Epithelial cell of prostate (primary cell): ENCODE data around the gene WBP11.
A peak's percentile ranks its signal among the peaks of the same experiment; 100 is the strongest.

Source experiments
- DNase-seq: peaks from one replicate; pipeline ENCODE4 v3.0.0-alpha.2; 2011; ENCODE audit warnings: low read depth, low spot score
- H3K27ac ChIP-seq: fragments of 450-650 bp; 2 replicates; pipeline ENCODE4 v1.5.1; 2017; ENCODE audit warnings: mild to moderate bottlenecking

The WBP11 gene

DNA sequence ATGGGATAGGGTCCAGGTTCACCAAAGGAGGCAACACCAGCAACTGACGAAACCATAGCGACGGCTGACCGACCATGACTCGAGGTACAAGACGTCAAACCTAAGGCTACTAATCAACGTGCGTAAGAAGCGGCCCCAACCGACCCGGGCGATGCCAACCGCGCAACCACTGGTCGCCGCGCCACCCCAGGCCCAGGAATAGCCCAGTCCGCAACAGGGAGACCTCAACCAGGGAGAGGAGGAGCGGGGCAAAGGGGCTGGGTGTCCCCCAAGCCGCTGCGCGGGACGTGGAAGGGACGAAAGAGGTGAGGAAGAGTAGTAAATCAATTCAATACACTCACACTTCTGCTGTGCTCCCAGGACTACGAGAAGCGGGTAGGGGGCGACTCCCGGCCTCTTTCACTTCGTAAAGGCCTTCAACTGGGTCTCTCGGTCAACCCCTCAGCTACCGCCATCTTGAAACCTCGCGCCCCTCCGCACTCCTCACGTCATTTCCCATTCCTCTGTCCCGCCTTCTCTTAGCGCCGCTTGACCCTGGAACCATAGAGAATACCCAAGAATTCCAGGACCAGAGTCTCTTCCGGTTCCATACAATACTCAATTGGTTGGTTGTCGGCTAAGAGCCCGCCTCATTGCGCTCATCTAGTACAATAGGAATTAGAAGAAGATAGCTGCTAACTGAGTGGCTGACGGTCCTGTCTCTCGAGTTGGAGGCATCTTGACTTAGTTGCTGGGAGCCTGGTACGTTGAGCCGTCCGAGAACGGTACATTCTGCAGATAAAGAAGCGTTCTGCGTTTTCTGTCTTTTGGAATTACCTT is at the start of gene WBP11, which contains the start of gene C12orf60:
TSS of gene WBP11 (minus strand) at position 468 of the 819 bp plus-strand sequence. CDS start 2,095 bp downstream, outside the sequence.
TSS of gene C12orf60 (plus strand) at position 660 of the 819 bp plus-strand sequence. CDS start 19,266 bp downstream, outside the sequence.
- DNase-seq = peak; percentile 96
- peak within 1 kb of the TSS; percentile 40 for H3K27ac ChIP-seq

DNA sequence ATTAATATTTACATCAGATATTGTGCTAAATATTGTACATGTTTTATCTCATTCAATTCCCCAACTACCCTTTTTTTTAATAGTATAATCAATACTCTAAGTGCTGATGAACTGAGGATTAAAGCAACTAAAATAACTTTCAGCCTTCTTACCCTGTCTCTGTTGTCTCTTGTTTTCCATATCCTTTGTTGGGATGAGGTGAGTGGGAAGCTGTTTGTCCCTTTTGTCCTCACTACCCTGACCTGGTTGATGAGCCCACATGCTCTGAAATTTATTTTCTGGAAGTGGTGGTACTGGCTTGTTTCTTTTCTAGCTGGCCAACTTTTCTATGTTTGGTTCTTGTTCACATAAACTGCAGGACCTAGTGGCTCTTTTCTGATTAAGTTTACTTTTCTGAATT is 49.6 kb upstream of the WBP11 start:
- DNase-seq = no peak
- H3K27ac ChIP-seq = no peak overlapping the region

DNA sequence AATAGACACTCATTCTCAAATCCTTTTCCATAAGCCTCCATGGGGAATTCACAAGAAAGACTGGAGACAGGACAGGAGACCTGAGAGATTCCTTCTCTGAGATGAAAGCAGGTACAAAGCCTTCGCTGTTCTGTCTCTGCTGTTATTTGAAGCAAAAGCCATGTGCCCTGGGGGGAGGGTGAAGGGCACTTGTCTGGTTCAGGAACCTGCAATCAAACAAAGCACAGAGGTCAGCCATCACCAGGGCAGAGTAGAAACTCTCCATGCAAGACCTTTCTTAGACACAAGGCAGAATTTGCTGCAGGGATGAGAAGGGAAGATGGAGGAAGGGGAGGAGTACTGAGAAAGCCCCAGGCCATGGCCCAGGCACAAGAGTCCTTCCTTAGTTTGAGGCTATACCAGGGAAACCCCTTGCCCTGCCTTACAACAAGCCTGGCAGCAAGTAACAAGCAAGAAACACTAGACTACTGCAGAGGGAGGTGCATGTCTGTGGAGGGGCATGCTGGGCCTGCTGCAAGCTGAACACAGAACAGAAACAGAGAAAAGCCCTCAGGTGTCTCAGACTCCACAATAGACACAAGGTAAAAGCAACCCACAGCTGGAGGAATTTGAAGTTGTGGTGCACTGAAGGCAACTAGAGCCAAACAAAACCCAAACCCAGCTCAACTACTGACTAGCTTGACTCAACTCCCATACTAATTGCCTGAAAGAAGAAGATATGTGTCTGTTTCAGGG is 47.8 kb upstream of the WBP11 start:
- no peak overlapping the region for H3K27ac ChIP-seq
- no peak for DNase-seq

- H3K27ac ChIP-seq = no peak overlapping the region
- no peak for DNase-seq
Observed at GRCh38 chr12:14849661-14850060, 46.4 kb upstream of the WBP11 start.

- no peak for DNase-seq
- no peak overlapping the region for H3K27ac ChIP-seq
Observed at GRCh38 chr12:14846876-14847580, 43.8 kb upstream of the WBP11 start.

GRCh38 chr12:14846042-14846587 is 42.8 kb upstream of the WBP11 start:
- no peak for DNase-seq
- H3K27ac ChIP-seq = no peak overlapping the region

GRCh38 chr12:14845350-14845750 is 42.1 kb upstream of the WBP11 start:
- H3K27ac ChIP-seq = no peak overlapping the region
- DNase-seq = no peak

DNA sequence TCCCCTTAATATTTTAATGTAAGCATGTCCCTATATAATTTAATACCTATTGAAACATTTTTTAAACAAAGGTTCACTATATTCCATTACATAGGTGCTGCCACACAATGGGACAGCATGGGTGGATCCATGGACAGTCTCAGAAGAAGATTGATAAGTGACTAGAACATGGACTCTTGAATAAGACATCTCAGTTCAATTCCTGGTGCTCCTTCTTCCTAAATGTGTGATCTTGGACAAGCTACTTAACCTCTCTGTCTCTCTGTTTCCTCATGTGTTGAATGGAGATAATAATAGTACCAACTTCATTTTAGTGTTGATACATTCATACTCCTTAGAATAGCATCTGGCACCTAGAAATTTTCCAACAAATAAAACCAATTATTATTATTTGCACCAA is 41.1 kb upstream of the WBP11 start:
- no peak for DNase-seq
- no peak overlapping the region for H3K27ac ChIP-seq

DNA sequence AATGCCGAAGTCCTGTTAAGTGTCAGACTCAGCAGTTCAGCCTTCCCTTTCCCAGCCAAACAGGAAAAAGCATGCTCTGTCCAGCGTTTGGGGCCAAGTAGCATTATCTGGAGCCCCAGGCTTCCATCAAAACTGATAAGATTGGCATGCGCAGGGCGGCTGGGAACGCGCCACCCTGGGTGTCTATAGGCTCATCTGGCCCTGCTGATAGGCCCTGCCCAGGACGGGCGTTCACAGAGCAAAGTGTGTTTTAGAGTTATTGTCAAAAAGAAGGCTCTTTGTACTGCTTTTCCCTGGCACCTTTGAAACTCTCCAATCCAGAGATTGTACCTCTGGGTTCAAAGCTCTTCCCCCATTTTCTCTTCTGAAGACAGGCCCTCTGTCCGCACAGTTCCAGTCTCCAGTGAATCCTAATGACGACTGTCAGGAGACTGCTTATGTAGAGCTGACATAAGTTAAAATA is 40.2 kb upstream of the WBP11 start, which contains the start of gene ART4:
TSS of gene ART4 (minus strand) at position 102 of the 463 bp plus-strand sequence. CDS start 413 bp downstream, outside the sequence.
- no peak within 1 kb of the TSS for H3K27ac ChIP-seq
- DNase-seq = no peak

DNA sequence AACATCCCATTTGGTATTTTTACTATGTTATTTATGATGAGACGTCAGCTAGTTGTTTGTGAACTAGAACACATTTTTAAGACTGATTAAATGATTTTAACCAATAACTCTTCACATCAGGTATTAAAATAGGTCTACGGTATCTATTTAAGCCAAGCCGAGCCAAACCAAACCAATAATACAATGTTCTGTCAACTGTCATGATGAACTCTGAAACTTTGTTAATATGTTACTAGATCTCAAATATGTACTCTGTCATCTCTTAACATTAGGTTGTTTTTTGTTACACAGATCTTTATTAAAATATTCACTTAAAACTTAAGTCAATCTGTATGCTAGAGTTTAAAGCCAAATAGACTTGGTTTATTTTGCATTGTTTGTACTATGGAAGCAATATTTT is 39.0 kb upstream of the WBP11 start:
- DNase-seq = no peak
- no peak overlapping the region for H3K27ac ChIP-seq

DNA sequence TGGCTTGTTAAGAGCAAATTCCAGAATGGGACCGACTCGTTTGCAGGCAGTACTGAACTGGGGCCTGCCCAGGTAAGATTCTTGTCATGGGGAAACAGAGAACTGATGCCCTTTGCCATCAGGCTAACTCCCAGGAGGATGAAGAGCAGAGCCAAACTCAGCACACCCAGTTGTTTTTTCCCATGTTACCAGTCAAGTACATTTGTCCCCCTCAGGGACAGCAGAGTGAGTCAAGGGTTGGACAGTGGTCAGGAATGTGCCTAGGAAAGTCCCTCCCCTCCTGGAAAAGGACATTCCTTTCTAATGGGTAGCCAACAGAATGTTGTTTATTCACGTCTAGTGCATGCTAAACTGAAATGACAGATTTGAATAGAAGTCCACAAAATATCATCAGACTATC is 38.5 kb upstream of the WBP11 start:
- DNase-seq = no peak

DNA sequence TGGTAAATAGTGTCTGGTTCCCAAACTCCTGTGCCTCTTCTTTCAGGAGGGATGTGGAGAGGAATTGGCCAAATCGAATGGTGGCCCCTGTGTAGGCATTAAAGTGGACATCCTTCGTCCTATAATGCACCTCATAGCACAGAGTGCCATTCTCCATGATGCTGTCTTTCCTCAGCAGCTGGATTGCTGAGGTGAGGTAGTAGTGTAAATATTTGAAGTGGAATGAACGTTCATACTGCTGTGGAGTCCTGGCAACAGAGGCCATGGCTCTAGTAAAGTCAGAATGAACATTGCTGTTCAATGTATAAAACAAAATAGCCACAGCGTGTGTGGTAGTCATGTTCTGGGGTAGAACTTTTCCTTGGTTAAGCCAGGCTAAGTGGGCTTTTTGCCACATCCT is 37.3 kb upstream of the WBP11 start:
- H3K27ac ChIP-seq = no peak overlapping the region
- no peak for DNase-seq

More for the DNA sequence above, 38.5 kb upstream of the WBP11 start:
- H3K27ac ChIP-seq = no peak overlapping the region

DNA sequence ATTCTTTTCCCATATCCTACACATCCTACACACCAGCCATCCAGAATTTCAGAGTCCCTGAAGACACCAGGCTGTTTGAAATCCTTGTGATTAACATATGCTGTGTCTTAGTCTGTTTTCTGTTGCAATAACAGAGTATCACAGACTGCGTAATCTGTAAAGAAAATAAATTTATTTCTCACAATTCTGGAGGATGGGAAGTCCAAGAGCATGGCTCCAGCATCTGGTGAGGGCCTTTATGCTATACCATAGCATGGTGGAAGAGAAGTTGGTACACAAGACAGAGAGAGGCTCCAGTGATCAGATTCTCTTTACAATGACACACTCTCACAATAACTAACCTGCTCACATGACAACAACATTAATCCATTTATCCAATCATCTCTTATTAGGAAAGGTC is 36.0 kb upstream of the WBP11 start:
- DNase-seq = no peak
- no peak overlapping the region for H3K27ac ChIP-seq

DNA sequence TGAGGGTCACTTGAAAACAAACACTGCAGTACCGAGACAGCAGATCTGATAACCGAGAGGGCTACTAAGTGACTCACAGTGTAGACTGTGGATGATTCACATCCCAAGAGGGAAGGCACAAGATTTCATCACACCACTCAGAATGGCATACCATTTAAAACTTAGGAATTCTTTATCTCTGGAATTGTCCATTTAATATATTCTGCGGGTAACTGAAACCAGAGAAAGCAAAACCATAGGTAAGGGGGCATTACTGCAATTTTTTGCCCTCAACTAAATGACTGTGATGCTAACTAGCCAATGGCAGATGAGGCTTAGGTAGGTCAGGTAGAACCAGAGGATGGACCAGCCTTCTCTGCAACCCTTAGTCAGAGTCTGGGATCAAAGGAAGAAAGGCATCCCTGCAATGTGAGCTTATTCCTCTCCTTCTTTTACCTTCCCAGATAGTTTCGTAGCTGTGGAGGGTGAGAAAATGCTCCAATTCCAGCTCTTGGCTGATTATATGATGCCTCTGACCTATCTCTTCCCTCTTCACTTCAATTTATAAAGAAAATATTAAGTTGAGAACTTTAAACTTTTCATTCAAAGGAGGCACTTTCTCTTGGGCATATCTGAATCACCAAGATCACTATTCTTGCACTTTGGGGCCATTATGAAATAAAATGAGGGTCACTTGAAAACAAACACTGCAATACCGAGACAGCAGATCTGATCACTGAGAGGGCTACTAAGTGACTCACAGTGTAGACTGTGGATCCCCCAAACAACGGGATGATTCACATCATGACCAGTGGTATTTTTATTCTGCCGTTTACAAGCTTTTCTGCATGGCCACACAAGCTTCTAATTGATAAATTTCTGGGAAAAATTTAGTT is 33.3 kb upstream of the WBP11 start:
- H3K27ac ChIP-seq = peak overlapping the region; percentile 73
- DNase-seq = no peak

DNA sequence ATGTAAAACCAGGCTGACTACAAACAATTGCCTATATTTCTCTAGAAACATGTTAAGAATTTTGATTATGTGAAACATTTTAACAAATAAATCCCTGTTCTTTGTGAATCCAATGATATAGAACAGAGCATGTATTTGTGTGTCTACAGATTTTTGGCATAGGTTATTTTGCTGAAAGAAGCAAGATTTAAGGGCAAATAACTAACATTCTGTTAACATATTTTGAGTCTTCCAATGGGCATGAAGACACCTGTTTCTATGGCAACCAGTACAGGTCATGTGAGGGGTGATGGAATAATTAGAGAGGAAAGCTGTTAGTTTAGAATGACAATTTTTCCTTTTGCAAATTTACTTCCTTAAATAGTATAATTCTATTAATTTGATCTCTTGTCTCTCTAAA is 31.2 kb upstream of the WBP11 start:
- no peak for DNase-seq
- no peak overlapping the region for H3K27ac ChIP-seq

- no peak overlapping the region for H3K27ac ChIP-seq
- no peak for DNase-seq
Observed at GRCh38 chr12:14833952-14834351, 30.7 kb upstream of the WBP11 start.

DNA sequence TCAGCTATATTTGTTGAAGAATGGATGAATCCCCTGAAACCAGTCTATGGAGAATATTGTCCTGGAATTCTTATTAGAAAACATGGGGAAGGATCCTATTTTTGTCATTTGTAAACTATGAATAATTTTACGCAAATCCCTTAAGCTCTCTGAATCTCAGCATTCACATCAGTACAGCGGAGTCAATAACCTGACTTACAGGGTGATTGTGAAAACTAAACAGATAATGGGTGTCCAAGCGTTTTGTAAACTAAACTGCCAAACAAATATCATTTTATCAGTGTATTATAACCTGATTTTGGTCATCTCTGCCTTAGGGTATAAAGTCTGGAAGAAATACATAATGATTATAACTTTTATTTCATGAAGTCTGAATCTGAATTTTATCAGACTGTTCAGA is 30.1 kb upstream of the WBP11 start:
- no peak for DNase-seq
- no peak overlapping the region for H3K27ac ChIP-seq

DNA sequence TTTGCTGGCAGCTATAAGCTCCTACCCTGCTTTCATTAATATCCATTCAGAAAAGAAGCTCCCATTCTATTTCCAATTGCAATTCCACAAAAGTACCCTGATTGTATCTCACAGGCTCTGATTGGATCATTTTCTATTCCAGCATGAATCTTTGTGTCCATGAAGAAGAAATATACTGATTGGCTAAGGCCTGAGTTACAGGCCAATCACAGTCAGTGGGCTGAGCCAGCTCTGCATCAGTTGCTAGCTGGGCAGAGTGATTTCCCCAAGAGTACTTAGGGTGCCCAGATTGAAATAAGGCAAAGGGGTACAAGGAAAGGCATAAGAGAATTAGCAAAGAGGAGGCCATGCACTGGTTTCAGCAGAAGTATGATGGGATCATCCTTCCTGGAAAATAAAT is 25.6 kb upstream of the WBP11 start:
- no peak for DNase-seq
- H3K27ac ChIP-seq = no peak overlapping the region

DNA sequence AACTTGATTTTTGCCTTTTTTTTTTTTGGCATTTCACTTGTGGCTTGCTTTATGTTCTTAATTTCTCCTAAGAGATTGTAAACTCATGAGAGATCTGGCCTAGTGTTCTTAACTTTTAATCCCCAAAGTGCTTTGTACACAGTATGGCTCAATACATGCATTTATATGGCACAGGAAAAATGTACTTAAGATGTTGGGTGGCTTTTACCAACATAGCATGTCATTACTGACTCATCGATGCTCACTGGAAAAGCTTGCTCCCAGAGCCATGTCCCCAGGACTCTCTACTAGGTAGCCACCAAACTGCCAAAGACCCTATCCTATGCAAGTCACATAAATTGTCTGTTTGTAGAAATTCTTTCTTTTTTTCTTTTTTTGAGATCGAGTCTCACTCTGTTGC is 23.8 kb upstream of the WBP11 start:
- peak overlapping the region; percentile 24 for H3K27ac ChIP-seq
- no peak for DNase-seq
